GM12873 (cell line): ENCODE data around the gene IZUMO4.

ENCODE experiments used
- TF ChIP-seq, protein P1 (sequence below): IDR thresholded peaks from 2 replicates; pipeline ENCODE4 v1.5.1; 2012; ENCODE audit warnings: low read depth, mild to moderate bottlenecking, moderate library complexity, low read length, control low read depth; ENCODE audit not compliant: insufficient read depth; ENCODE audit errors: missing control alignments

The IZUMO4 gene

DNA sequence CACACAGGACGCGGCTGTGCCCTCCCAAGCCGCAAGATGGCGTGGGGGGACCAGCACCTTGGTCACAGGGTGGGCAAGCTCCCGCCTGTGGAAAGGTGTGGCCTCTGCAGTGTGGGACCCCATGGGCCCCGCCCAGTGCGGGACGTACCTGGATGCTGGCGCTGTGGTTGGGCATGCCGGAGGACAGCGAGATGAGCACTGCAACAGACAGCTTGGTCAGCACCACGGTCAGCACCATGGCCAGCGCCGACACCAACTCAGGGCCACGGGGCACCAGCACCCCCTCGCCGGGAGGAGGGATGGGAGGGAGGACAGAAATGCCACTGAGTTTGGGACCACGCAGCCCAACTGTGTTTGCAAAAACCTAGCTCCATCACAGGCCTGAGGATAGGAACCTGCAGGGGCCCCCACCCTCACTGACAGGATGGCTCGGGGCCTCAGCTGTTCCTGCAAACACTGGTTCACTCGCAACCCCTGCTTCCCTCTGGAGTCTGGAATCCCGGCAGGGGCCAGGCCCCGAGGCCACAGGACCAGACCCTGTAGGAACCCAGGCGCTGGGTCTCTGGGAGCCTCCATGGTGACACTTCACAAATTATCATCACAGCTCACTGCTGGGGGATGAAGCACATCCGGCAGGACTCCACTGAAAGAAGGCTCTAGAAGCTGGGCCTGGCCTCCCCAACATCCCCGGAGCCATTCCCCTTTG is 27.1 kb downstream of the IZUMO4 start:
- TF ChIP-seq, protein P1, sequence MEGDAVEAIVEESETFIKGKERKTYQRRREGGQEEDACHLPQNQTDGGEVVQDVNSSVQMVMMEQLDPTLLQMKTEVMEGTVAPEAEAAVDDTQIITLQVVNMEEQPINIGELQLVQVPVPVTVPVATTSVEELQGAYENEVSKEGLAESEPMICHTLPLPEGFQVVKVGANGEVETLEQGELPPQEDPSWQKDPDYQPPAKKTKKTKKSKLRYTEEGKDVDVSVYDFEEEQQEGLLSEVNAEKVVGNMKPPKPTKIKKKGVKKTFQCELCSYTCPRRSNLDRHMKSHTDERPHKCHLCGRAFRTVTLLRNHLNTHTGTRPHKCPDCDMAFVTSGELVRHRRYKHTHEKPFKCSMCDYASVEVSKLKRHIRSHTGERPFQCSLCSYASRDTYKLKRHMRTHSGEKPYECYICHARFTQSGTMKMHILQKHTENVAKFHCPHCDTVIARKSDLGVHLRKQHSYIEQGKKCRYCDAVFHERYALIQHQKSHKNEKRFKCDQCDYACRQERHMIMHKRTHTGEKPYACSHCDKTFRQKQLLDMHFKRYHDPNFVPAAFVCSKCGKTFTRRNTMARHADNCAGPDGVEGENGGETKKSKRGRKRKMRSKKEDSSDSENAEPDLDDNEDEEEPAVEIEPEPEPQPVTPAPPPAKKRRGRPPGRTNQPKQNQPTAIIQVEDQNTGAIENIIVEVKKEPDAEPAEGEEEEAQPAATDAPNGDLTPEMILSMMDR, result no peak

DNA sequence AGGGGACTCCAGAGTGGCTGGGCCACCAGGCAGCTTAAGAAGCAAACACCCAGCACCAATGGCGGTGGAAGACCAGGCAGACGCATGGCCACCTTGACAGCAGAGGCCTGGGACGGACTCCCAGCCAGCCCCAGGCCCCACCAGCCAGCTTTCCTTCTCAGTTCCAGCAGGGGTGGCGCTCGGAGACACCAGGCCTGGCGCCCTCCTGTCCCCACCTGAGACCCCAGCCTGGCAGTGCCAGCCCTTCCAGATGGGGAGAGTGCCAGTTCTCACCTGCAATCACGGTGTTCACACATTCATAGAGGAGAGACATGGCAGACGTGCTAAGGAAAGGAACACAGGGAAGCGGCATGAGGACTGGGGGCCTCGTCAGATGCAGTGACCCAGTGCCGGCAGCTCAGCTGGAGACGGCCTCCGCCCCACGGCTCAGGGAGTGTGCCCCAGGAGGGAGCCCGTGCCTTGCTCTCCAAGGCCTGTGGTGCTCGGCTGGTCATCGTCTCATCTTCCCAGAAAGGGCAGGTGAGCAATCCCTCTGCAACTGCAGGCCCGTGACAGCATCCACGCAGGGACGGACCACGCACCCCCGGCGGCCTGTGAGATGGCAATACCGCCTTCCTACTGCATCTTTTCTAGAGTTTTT is 30.3 kb downstream of the IZUMO4 start:
- TF ChIP-seq, protein P1, result no peak

DNA sequence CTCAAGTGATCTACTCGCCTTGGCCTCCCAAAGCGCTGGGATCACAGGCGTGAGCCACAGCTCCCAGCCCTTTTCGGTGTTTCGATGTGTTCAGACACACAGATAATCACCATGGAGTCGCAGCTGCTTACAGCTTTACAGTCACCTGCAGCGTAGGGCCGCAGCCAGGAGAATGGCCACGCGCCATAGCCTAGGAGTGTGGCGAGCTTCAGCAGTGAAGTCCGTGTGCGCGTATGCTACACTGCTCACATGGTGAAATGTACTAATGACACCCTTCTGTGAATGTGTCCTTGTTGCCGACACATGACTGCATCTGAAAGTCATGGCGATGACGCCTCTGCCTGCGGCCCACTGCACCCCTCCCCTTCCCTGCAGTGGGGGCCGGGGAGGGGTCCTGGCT is 31.0 kb downstream of the IZUMO4 start:
- TF ChIP-seq, protein P1, result no peak

DNA sequence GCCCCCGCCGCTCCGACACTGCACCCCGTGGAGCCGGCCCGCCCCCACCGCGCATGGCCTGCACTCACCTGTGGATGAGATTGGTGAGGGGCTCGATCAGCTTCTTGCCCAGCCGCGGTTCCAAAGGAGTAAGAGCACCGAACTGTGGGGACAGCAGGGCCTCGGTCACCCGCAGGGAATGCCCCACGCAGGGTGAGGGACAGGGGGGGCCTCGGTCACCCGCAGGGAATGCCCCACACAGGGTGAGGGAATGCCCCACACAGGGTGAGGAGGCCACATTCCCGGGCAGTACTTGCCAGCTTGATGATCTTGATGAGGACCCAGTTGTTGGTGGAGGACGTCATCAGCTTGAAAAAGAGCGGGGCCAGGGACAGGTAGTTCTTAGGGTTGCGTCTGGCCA is 32.3 kb downstream of the IZUMO4 start:
- TF ChIP-seq, protein P1, result no peak

DNA sequence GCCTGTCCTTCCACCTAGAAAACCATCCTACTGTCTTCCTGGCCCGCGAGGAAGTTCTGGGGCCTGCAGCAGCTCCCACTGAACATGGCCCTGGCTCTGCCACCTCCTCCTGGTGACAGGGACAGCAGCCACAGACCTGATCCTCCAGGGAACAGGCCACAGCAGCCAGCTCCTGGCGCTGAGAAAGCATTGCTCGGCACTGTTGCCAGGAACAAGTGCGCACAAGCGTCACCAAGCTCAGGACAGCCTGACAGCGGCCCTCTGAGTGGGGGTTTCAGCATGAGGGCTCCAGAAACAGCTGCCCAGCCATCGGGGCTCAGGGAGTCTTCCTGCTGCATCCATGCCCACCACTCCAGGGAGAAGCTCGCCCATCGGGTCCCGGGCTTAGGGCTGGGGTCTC is 32.8 kb downstream of the IZUMO4 start:
- TF ChIP-seq, protein P1, result no peak

DNA sequence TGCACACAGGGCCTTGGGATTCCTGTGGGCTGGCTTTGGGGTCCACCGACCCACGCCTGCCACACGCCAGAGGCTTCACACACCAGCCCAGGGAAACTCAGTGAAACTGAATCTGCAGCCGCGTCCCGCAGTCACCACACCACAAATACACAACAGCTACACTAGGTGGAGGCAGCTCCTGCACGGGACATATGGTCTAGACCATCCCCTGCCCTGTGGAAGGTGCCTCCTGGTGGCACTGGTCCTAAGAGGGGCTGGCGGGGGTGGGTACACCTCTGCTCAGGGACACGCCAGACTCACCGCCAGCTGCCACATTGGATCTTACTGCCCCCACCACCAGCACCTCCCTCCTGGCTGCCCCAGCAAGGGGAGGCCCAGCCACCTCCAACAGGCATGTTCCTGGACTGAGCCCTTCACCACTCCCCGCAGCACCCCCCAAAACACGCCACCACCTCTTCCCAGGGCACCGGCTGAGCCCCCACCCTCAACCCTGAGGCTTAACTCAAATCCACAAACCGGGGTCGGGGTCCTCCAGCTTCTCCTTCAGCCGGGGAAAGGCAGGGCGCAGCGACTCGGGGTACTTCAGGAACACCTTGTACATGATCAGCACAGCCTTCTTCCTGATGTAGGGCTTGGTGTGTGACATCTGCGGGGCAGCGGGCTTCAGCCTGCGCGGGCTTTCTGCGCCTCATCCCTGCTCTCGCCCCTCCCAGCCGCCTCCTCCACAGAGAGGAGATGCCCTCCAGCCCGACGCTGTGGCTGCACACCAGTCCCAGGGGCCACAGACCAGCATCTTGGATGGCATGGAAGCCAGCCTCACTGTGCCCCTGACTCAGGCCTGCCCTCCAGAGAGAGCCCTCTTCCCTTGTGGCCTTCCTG is 33.4 kb downstream of the IZUMO4 start:
- TF ChIP-seq, protein P1, result no peak

DNA sequence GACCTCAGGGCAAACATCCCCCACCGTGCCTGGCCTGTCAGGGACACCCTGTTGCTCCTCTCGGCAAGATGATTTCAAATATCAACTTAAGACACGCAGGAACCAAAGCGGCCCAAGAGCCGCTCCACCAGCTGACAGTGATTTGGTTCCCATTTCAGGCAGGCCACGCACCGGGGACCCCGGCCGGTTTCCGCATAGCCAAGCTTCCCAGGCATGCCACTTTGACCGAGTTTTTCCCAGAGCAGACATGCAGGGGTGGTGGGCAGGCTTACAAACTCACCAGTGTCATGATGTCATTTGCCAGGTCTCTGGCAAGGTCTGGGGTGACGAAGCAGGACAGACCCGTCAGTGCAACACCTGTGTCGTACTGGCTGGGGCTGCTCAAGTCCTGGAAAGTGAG is 35.5 kb downstream of the IZUMO4 start:
- TF ChIP-seq, protein P1, result no peak
